ENCODE measurements around the gene ZNF732. TPM values are rescaled to one million over a fixed set of nuclear protein-coding genes. Genes with fewer than 3 reads are reported as not detected.
A peak's percentile ranks its signal among the peaks of the same experiment; 100 is the strongest.

The ZNF732 gene
- polyA plus RNA-seq (0.26 TPM in 1 of 2 replicates, not detected in the other), polyA minus RNA-seq (0.24 and 0.69 TPM in 2 replicates)

GRCh38 chr4:304969-305680, at the start of gene ZNF732:
ZNF732 (minus strand) TSS chr4:305474; CDS start chr4:305310, 164 bp downstream.
- Histone ChIP-seq H3K36me3 (ENCODE audit: insufficient read depth, low read length) (no peaks in the 10 kb centered on the region), H4K20me1 (ENCODE audit: insufficient read depth) (no peaks in the 10 kb centered on the region), H3K9me2 (ENCODE audit: insufficient read depth, low read length) (no peaks in the 10 kb centered on the region), H3K27me3 (ENCODE audit: insufficient read depth, low read depth, low read length) (peaks cover 5% of the 10 kb centered on the region), H3K4me3 (ENCODE audit: low read length) (peak within 1 kb of the TSS; percentile 70), H3K9me3 (ENCODE audit: low read length) (peaks cover 4% of the 10 kb centered on the region), H3K9ac (ENCODE audit: low read length) (no peak within 1 kb of the TSS), H3F3A (ENCODE audit: insufficient read depth, low read length, poor library complexity, severe bottlenecking) (no peaks in the 10 kb centered on the region), H3K4me2 (ENCODE audit: low read length) (peak within 1 kb of the TSS; percentile 19), H3K27ac (ENCODE audit: low read length) (no peak within 1 kb of the TSS), H2AFZ (ENCODE audit: low read depth, low read length) (peak within 1 kb of the TSS; percentile 4), H3K79me2 (replicated peaks; ENCODE audit: insufficient read depth, low read length) (no peaks in the 10 kb centered on the region)
- TF ChIP-seq CTCF (IDR thresholded peaks at IDR 0.05; ENCODE audit: poor library complexity, severe bottlenecking) (no peak), MXI1 (conservative IDR thresholded peaks at IDR 0.05; ENCODE audit: poor library complexity, severe bottlenecking) (peak; percentile 94), TAF1 (IDR thresholded peaks at IDR 0.05; ENCODE audit: low read depth) (no peak), EP300 (conservative IDR thresholded peaks at IDR 0.05; ENCODE audit: poor library complexity, severe bottlenecking) (no peak), EZH2 (IDR thresholded peaks at IDR 0.05; ENCODE audit: borderline replicate concordance, insufficient read depth, low read length, poor library complexity, severe bottlenecking) (no peak), REST (IDR thresholded peaks at IDR 0.05; ENCODE audit: borderline replicate concordance) (no peak)

DNA sequence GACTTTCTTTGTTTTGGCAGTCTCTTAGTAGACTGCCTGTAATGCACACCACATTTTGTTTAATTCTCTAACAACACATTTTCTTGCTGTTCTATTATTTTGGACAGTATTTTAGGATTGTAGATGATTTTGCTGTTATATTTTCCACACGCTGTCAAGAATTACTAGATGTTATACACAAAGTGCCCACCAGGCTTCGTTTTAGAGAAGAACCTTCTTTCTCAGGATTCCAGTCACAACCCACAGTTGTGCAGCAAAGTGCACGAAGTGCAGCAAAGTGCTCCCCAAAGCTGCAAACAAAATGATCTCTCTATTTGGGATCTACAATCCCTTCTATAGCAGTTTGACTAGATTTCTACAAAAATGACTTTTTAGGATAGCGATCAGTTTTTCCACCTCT, 34.7 kb upstream of the ZNF732 start:
- Histone ChIP-seq H3F3A (ENCODE audit: insufficient read depth, low read length, poor library complexity, severe bottlenecking) (no peaks in the 10 kb centered on the region), H2AFZ (ENCODE audit: low read depth, low read length) (no peak overlapping the region), H3K27ac (ENCODE audit: low read length) (no peak overlapping the region), H3K4me2 (ENCODE audit: low read length) (no peak overlapping the region), H3K4me3 (ENCODE audit: low read length) (peak overlapping the region; percentile 95), H3K9me3 (ENCODE audit: low read length) (no peaks in the 10 kb centered on the region), H4K20me1 (ENCODE audit: insufficient read depth) (no peaks in the 10 kb centered on the region), H3K27me3 (ENCODE audit: insufficient read depth, low read depth, low read length) (no peaks in the 10 kb centered on the region), H3K9me2 (ENCODE audit: insufficient read depth, low read length) (no peaks in the 10 kb centered on the region), H3K79me2 (replicated peaks; ENCODE audit: insufficient read depth, low read length) (peaks cover 45% of the 10 kb centered on the region), H3K36me3 (ENCODE audit: insufficient read depth, low read length) (peaks cover 4% of the 10 kb centered on the region), H3K9ac (ENCODE audit: low read length) (no peak overlapping the region)
- TF ChIP-seq EP300 (conservative IDR thresholded peaks at IDR 0.05; ENCODE audit: poor library complexity, severe bottlenecking) (no peak), CTCF (IDR thresholded peaks at IDR 0.05; ENCODE audit: poor library complexity, severe bottlenecking) (peak; percentile 21), EZH2 (IDR thresholded peaks at IDR 0.05; ENCODE audit: borderline replicate concordance, insufficient read depth, low read length, poor library complexity, severe bottlenecking) (no peak), RAD21 (conservative IDR thresholded peaks at IDR 0.05) (no peak), POLR2AphosphoS5 (IDR thresholded peaks at IDR 0.05) (no peak)

Measured in neural cell (in vitro differentiated cells).